Stimulated activated CD8-positive, alpha-beta memory T cell treated with anti-CD3 and anti-CD28 coated beads, Interleukin-7, amount 100 ng/mL, for 4 hours (primary cell): Measurements from ENCODE around the gene CAST.

Experiments
- DNase-seq, 2 donors: peaks; one replicate each; pipeline ENCODE4 v3.0.0-alpha.2; 2020; ENCODE audit warnings: low read depth in 2 of 2

Gene CAST

GRCh38 chr5:96642281-96642640 is 19.9 kb upstream of the CAST start:
- no peak for DNase-seq

GRCh38 chr5:96645091-96645490 is 17.1 kb upstream of the CAST start:
- DNase-seq: no peak

- DNase-seq: no peak
Observed at GRCh38 chr5:96648023-96648422, 14.2 kb upstream of the CAST start.

- no peak for DNase-seq
Observed at GRCh38 chr5:96648593-96648992, 13.6 kb upstream of the CAST start.

- no peak for DNase-seq
Observed at GRCh38 chr5:96649251-96649662, 12.9 kb upstream of the CAST start.

- DNase-seq: no peak
Observed at GRCh38 chr5:96649681-96650540, 12.3 kb upstream of the CAST start.

GRCh38 chr5:96651047-96651446 is 11.1 kb upstream of the CAST start:
- no peak for DNase-seq

GRCh38 chr5:96651948-96652753 is 10.0 kb upstream of the CAST start:
- DNase-seq: no peak

GRCh38 chr5:96652769-96653454 is 9.3 kb upstream of the CAST start:
- no peak for DNase-seq

GRCh38 chr5:96654209-96654608 is 8.0 kb upstream of the CAST start:
- no peak for DNase-seq

GRCh38 chr5:96655085-96655484 is 7.1 kb upstream of the CAST start:
- DNase-seq: no peak

GRCh38 chr5:96655506-96655905 is 6.7 kb upstream of the CAST start:
- DNase-seq: no peak

GRCh38 chr5:96657068-96657467 is 5.1 kb upstream of the CAST start:
- DNase-seq: peak; percentile 30 to 39

- DNase-seq: no peak
Observed at GRCh38 chr5:96658272-96658671, 3.9 kb upstream of the CAST start.

- no peak for DNase-seq
Observed at GRCh38 chr5:96659170-96659569, 3.0 kb upstream of the CAST start.

GRCh38 chr5:96660971-96661854 is 963 bp upstream of the CAST start:
- DNase-seq: peak; percentile 13

- peak; percentile 60 to 79 for DNase-seq
Observed at GRCh38 chr5:96662725-96663518, 746 bp downstream of the CAST start.

- no peak for DNase-seq
Observed at GRCh38 chr5:96663608-96664007, 1.4 kb downstream of the CAST start.

- no peak for DNase-seq
Observed at GRCh38 chr5:96664669-96665068, 2.5 kb downstream of the CAST start.

GRCh38 chr5:96668725-96669124 is 6.5 kb downstream of the CAST start:
- no peak for DNase-seq

- no peak for DNase-seq
Observed at GRCh38 chr5:96669909-96670308, 7.7 kb downstream of the CAST start.
